Activated CD8-positive, alpha-beta memory T cell treated with anti-CD3 and anti-CD28 coated beads for 1 hour (primary cell): Measurements from ENCODE around the gene METTL8.
A peak's percentile ranks its signal among the peaks of the same experiment; 100 is the strongest.

Experiments used
- DNase-seq, 2 donors: peaks; one replicate each; pipeline ENCODE4 v3.0.0-alpha.2; 2020; ENCODE audit warnings: low read depth in 1 of 2; ENCODE audit errors: extremely low read depth in 1 of 2

The METTL8 gene

GRCh38 chr2:171346723-171347557 lies 86.8 kb downstream of the METTL8 start:
- no peak for DNase-seq

DNA sequence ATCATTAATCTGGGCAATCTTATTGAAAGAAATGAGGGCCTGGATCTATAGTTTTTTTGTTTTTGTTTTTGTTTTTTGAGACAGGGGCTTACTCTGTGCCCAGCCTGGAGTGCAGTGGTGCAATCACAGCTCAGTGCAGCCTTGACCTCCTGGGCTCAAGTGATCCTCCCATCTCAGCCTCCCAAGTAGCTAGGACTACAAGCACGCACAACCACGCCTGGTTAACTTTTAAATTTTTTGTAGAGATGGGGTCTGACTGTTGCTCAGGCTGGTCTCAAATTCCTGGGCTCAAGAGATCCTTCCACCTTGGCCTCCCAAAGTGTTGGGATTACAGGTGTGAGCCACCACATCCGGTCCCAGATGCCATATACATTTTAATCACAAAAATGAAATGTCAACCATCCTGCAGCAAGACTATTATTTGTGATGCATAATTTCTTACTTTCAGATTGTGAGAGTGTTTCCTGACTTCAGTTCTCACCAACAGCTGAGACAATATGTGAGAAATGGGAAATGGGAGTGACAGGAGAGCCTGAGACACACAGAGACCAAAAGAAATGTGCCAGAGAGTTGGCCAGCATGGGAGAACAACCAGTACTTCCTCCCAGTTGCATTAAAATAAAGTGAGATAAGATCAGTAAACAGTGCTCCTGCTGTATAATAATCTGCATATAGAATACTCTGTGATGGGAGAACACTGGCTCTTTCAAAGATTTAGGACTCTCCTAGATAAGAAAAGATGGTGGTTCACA lies 87.6 kb downstream of the METTL8 start:
- DNase-seq: no peak

DNA sequence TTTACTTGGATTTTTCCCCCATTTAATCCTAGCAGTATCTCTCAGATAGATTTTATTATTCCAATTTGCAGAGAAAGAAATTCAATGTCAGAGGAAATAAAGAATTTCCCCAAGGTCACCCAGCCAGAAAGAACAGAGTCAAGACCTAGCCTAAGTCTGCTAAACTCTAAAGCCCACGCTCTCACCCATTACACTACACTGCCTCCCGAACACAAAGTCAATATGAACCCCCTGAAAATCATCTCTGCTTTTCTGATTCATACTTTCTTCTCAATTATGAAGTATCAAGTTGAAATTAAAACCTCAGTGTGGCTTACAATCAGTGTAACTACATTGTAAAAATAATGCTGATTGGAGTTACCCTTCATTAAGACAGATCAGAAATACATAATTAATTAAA lies 89.6 kb downstream of the METTL8 start:
- no peak for DNase-seq

- no peak for DNase-seq
Measured at GRCh38 chr2:171342067-171342413, 91.8 kb downstream of the METTL8 start.

DNA sequence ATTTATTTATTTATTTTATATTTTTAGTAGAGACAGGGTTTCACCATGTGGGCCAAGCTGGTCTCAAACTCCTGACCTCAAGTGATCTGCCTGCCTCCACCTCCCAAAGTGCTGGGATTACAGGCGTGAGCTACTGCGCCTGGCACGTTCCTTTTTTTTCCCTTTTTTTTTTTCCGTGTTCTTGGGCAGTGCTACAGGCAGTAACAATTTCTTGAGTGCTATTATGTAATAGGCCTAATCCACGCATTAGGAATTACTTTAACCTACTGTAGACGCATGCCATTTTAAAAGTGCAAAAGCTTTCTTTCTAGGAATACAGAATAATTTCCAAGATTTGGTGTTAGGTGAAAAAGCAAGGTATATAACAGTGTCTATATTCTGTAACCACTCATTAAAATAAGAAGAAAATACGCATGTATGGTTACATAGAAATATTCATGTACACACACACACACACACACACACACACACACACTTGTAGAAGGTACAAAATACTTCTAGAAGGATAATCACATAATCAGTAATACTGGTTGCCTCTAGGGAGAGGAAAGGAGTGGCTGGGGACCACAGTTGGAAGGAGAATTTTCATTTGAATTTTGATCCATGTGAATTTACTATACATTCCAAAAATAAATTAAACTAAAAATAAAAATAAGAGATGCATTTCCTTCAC lies 92.3 kb downstream of the METTL8 start:
- DNase-seq: no peak

GRCh38 chr2:171334946-171335345 lies 98.8 kb downstream of the METTL8 start:
- no peak for DNase-seq

DNA sequence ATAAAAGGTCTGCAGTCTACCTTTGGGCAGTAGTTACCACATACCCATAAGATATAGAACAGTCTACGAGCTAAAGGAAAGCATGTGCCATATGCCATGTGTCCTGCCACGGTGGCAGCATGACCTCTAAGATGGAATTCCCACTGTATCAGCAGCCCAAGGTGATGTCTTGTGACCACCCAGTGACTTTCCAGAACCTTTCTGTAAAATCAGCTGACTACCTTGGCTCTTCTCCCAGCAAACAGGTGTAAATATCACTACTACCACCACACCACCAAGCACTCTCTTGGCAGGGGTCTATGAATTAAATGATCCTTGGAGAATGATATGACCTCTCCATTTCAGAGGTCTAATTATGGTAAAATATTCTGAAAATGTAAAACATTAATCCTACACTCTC lies 99.6 kb downstream of the METTL8 start:
- DNase-seq: no peak

DNA sequence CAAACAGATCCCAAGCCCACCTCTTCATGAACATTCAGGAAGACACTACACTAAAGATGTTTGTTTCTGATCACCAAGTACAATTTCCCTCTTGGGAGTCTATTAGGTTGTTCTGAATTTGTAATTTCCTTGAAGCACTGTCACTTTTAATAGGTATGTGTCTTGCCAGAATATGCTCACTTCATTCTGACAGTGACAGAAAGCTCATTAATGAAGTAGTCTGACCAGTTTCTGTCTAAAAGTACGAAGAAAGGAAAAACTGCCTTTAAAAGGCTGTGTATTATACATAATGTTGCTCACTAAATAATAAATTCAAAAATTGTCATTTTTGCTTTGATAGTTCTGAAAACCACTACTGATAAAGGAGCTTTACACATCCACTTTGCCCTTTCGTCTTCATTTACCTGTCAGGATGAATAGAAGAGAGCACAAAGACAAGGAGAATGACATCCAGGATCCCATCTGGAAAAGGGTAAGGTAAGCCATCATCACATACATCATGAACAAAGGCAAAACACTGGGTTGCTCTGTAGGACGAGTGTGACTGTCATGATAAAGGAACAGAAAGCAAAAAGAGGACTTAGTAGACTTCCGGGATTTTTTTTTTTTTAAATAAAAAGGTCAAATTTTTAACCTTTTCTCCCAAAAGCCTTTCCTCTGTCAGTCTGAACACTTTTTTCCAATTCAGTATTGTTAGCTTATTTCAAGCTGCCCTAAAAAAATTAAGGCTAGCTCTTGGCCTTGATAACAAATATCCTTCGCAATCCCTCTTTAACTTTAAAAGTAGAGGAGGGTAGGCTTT lies 103.4 kb downstream of the METTL8 start:
- no peak for DNase-seq

GRCh38 chr2:171327043-171327496 lies 106.7 kb downstream of the METTL8 start:
- DNase-seq: no peak

- DNase-seq: no peak
Measured at GRCh38 chr2:171325886-171326585, 107.8 kb downstream of the METTL8 start.

- DNase-seq: no peak
Measured at GRCh38 chr2:171323971-171324528, 109.7 kb downstream of the METTL8 start.

DNA sequence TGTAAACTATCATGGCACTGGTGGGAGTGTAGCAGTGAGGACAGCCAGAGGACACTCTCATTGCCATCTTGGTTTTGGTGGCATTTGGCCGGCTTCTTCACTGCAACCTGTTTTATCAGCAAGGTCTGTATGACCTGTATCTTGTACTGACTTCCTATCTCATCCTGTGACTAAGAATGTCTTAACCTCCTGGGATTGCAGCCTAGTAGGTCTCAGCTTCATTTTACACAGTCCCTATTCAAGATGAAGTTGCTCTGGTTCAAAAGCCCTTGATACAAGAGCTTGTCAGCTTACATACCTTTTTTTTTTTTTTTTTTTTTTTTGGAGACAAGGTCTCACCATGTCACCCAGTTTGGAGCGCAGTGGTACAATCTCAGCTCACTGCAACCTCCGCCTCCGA lies 110.9 kb downstream of the METTL8 start:
- no peak for DNase-seq

GRCh38 chr2:171320731-171321130 lies 113.1 kb downstream of the METTL8 start:
- no peak for DNase-seq

- DNase-seq: no peak
Measured at GRCh38 chr2:171320208-171320621, 113.6 kb downstream of the METTL8 start.

DNA sequence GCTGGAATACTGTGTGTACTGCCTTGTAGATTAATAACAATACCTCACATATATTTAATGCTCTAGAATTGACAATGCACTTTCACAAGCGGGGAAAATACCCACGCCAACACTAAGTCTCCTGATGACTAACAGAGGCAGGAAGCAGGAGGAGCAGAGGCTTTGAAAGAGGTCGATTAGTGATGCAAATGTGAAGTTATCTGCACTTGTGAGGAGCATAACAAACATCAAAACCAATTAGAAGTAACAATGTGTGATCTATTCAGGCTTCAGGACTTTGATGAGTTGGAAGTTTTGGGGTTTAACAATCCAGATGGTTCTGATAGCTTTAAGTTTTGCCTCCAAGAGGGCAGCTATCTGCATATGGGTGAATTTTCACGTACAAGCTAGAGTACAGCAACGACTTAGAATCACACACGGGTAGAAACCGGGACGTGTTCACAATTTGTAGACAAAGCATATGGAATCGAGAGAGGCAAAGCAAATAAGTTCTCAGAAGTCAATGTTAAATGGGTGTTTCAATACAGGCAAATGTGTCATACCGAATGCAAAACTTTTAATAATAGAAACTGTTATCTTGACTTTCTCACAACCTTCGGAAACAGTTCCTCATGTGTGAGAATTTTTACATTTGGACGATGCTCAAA lies 114.5 kb downstream of the METTL8 start:
- DNase-seq: peak in 1 of 2 donors; percentile 5

DNA sequence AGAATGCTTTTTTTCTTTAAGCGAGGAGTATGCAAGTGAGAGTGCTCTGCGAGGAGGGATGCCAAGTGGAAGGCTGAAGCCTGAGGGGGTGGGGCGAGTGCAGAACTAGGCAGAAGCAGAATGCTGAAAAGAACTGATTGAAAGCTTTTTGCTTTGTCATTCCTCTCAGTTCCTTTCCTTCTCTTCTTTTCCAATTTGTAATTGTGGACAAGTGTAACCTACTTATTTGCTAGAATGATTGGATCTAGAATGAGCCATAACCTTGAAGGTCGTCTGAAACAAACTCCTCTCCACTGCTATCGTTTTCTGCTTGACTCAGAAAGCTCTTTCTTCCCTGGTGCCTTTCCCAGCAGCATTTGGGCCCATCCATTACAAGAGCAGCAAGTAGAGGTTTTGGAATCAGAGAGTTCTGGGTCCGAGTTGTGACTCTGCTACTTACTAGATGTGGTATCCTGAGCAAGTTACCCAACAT lies 115.3 kb downstream of the METTL8 start:
- DNase-seq: no peak

DNA sequence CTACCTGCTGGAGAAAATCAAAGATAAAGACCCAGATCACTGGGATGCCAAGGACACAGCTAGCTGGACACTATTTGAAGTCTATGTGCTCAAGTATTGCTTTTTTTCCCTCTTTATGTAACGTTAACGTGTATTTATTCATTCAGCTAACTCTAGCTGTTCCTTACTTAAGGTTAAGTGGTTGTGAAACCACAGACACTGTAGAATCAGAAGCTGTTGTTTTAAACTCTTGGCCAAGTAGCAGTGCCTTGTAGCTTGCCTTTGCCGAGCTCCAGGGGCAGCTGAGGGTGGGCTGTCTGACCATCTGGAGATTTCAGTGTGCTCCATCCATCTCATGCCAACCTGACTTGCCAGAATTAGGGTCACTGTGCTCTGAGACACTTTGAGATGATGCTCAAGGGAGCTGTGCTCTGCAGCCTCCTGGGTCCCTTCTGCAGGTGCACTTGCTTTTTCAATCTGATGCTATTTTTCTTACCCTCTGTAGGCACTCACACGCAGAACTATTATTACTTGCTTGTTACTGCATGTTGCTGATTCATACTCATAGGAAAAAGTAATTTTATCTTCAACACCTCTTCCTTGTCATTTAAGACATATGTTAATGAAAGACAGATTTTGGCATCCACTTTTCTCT lies 116.2 kb downstream of the METTL8 start:
- DNase-seq: no peak

DNA sequence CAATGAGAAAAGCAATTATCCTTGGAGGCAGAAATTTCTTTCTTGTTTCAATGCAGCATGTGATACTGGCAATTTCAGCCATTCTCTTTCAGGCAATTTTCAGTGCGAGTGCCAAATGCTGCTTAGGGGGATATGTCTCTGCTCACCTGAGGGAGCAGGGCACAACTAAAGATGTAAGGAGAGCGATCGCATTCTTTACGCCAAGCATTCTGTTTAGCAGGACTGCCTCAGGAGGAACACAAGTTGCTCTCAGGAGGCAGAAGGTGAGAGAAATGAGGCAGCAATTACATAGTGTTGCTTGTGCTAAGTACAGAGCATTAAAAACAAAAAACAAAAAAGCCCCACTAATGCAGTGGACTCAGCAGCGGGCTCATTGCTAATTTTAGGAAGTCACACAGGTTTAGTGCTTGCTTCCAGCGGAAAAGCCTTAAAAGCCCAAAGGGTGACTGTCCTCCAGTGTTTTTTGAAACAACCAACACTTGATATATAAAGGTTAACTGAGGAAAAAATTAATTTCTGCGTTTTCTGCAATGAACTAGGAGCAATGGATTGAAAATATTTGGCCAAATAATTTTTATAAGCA lies 116.9 kb downstream of the METTL8 start:
- no peak for DNase-seq
